Small intestine (tissue), 7 donors: ENCODE measurements around the gene DOK1. TPM values are rescaled to one million over a fixed set of nuclear protein-coding genes. Genes with fewer than 3 reads are reported as not detected.

Source experiments
- DNase-seq, 2 donors: peaks; one replicate each; pipeline versions ENCODE4 v3.0.0 to v3.0.0-alpha.2; 2013
- FAIRE-seq: peaks from 2 replicates; lab custom pipeline; 2012; peaks lifted over from hg19 to GRCh38; lab: Jason Lieb, UNC
- H3K27ac ChIP-seq, 3 donors: one replicate each; pipeline ENCODE4 v1.5.1; 2013; ENCODE audit warnings: low read length in 2 of 3, mild to moderate bottlenecking in 2 of 3, control low read depth in 1 of 3, inconsistent platforms in 1 of 3, low read depth in 1 of 3, moderate library complexity in 1 of 3
- H3K27me3 ChIP-seq, 3 donors: one replicate each; pipeline ENCODE4 v1.6.1; 2013; ENCODE audit warnings: low read length in 3 of 3, inconsistent platforms in 1 of 3; ENCODE audit not compliant: control insufficient read depth in 3 of 3, insufficient read depth in 3 of 3
- H3K36me3 ChIP-seq, 3 donors: one replicate each; pipeline ENCODE4 v1.6.1; 2013; ENCODE audit warnings: low read length in 3 of 3, inconsistent platforms in 1 of 3, low read depth in 1 of 3, mild to moderate bottlenecking in 1 of 3, moderate library complexity in 1 of 3; ENCODE audit not compliant: control insufficient read depth in 3 of 3, insufficient read depth in 2 of 3
- H3K4me1 ChIP-seq, 3 donors: one replicate each; pipeline ENCODE4 v1.6.1; 2013; ENCODE audit warnings: low read length in 2 of 3, inconsistent platforms in 1 of 3, low read depth in 1 of 3, mild to moderate bottlenecking in 1 of 3, moderate library complexity in 1 of 3; ENCODE audit not compliant: control insufficient read depth in 3 of 3, insufficient read depth in 2 of 3
- H3K4me3 ChIP-seq, 3 donors: one replicate each; pipeline ENCODE4 v1.5.1; 2013; ENCODE audit warnings: low read length in 3 of 3, control low read depth in 1 of 3, inconsistent platforms in 1 of 3, low read depth in 1 of 3, mild to moderate bottlenecking in 1 of 3, moderate library complexity in 1 of 3
- H3K9me3 ChIP-seq, 2 donors: one replicate each; pipeline ENCODE4 v1.6.1; 2013; ENCODE audit warnings: low read depth in 1 of 2, low read length in 1 of 2; ENCODE audit not compliant: control insufficient read depth in 2 of 2, insufficient read depth in 1 of 2
- WGBS, 3 donors: extraction: QIAGEN DNeasy Blood & Tissue Kit; methylation state at CpG; one replicate each; pipeline ENCODE4 v1.1.7; 2013; 5-methylcytosine and 5-hydroxymethylcytosine counted together
- polyA plus RNA-seq, 4 donors: library from polyadenylated mRNA; stranded (reverse) in 3 of 4; unstranded in 1 of 4; fragments of 200-250 nt in 3 of 4; fragments of 120-200 nt in 1 of 4; gene quantifications; one replicate each; pipeline versions ENCODE4 v1.2.1 to v1.2.3, GENCODE V29; 2013
- donor health status: healthy with polysubstance abuse.
- donor health status: control.
- donor health status: control.
- donor health status: Bipolar disorder and iron deficiency.
- donor health status: healthy.

DOK1 gene
- polyA plus RNA-seq, 4 donors, result 5.5 to 17.7 (median 12.5) TPM

DNA sequence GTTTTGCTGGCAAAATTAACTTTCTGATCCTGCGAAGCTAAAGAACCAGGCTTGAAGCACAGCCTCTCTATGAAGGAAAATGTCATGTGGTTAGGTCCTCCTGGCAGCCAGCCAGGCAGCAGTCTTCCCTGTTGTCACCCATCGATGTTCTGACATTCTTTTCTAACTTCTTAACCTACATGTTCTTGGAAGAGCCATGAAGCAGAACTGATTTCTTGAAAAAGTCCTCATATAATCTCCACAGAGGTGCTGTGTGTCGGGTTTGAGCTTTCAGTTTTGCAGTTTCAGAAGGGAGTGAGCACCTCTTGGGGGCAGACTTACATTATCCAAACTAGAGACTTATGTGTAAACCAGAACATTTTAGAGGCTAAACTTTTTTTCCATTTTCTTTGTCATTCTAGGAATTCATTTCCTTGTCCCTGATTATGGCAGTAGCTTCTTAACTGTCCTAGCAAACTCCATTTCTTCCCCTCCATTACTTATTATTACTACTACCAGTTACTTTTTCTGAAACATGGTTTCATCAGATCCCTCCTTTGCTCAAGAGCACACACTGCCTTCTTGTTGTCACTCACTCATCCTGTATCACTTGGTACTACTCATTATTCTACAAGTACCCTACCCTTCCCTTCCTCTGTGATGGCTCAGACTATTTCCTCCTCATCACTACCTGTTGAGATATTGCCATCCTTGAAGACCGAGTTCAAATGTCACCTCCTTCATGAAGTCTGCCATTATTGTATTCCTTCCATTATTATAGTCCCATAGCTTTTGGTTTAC is 31.1 kb downstream of the DOK1 start:
- WGBS, 3 donors, result 46 to 63% (median 54%) methylated on average over 4 of the region's 4 CpGs
- no peak overlapping the region for H3K27ac ChIP-seq
- no peaks in the 10 kb centered on the region for H3K36me3 ChIP-seq
- peaks cover 0 to 5% (median 0%) of the 10 kb centered on the region in 3 donors for H3K27me3 ChIP-seq
- DNase-seq (no peak), FAIRE-seq (no peak)
- H3K9me3 ChIP-seq, result no peaks in the 10 kb centered on the region
- H3K4me1 ChIP-seq, result no peaks in the 10 kb centered on the region
- no peak overlapping the region for H3K4me3 ChIP-seq

DNA sequence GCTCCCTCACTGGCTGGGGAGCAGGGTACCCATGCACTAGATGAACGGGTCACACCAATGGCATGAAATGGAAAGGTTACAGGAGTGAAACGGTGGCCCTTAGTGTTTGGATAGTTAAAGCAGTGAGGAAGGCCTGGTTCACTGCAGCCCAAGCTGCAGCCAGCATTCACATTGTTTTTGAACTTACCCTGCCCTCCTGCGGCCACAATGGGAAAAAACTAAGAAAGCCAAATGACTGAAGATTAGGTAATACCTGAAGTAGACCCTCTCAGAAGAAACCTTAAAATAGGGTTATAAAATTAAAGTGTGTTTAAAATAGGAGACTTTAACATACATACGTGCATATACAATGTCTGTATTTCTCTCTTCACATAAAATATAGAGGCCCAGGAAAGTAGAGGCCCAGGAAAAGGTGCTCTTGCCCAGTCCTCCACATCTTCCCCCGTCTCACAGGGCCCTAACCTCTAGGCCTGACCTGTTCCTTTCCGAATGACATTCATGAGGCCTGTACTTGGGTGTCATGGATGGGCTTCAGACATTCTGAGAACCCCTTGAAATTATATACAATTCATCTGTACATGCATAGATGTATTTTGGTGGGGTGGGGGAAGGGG is 33.3 kb downstream of the DOK1 start:
- no peaks in the 10 kb centered on the region for H3K36me3 ChIP-seq
- H3K4me1 ChIP-seq, result no peaks in the 10 kb centered on the region
- FAIRE-seq (no peak), DNase-seq (peak; percentile 61 to 70)
- no peaks in the 10 kb centered on the region for H3K9me3 ChIP-seq
- H3K4me3 ChIP-seq, result no peak overlapping the region
- H3K27me3 ChIP-seq, result peaks cover 0 to 7% (median 0%) of the 10 kb centered on the region in 3 donors
- H3K27ac ChIP-seq, result no peak overlapping the region
- WGBS, 3 donors, result 18 to 21% (median 21%) methylated on average over 6 of the region's 6 CpGs

DNA sequence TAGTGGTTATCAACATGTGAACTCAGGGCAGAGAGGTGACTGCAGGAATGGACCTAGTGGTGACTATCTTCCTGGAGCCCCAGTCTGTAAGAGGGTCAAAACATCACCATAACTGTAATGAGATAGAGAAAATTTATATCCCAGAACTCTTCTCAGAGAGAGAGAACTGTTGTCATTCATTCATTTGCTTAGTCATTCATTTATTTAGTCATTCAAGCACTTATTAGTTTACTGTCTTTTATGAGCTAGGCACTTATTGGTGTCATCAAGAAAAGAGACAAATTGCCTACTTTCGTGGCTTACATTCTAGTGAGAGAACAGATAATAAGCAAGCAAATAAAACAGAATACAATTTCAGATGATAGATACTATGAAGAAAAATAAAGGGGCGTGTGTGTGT is 34.1 kb downstream of the DOK1 start:
- H3K9me3 ChIP-seq, result no peaks in the 10 kb centered on the region
- no peaks in the 10 kb centered on the region for H3K4me1 ChIP-seq
- no peak overlapping the region for H3K27ac ChIP-seq
- no peak for FAIRE-seq
- no peaks in the 10 kb centered on the region for H3K36me3 ChIP-seq
- peaks cover 0 to 8% (median 0%) of the 10 kb centered on the region in 3 donors for H3K27me3 ChIP-seq
- H3K4me3 ChIP-seq, result no peak overlapping the region
- no peak for DNase-seq
- 40 to 60% (median 49%) methylated on average over 2 of the region's 2 CpGs for WGBS, 3 donors

DNA sequence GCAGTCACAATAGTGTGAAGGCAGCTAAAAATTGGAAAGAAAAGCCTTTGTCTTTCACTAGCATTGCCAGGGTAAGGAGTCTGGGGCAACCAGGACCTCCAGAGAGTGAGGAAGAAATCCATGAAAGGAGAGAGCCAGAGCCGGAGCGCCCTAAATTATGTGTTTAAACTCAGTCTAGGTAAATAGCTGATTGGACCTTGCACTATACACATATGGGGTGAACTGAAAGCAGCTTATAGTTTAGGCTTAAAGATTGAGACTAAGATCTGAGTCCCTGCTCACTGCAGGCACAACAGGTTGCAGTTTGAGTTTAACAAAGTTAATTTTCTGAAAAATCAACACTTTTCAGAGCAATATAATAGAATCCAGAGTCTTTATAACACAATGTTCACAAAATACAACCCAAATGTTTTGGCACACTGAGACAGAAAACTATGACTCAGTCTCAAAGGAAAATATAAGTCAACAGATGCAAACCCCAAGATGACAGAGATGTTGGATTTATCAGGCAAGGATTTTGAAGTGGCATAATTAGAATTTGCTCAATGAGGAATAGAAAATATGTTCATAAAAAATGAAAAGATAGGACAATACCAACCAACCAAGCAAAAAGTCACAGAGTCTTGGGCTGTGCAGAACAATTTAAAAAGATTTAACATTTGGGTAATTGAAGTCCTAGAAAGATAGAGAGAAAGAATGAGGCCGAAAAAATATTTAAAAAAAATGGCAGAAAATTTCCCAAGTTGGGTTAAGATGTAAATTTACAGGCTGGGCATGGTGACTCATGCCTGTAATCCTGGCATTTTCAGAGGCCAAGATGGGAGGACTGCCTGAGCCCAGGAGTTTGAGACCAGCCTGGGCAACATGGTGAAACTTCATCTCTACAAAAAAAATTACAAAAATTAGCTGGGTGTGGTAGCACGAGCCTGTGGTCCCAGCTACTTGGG is 39.6 kb downstream of the DOK1 start:
- WGBS, 3 donors, result 55 to 71% (median 69%) methylated on average over 4 of the region's 4 CpGs
- Histone ChIP-seq H3K4me3 (no peak overlapping the region), H3K9me3 (no peaks in the 10 kb centered on the region), H3K4me1 (no peaks in the 10 kb centered on the region), H3K27ac (no peak overlapping the region), H3K27me3 (peaks cover 0 to 10% (median 0%) of the 10 kb centered on the region in 3 donors), H3K36me3 (no peaks in the 10 kb centered on the region)
- peak in 1 of 2 donors; percentile 32 for DNase-seq
- FAIRE-seq, result no peak

DNA sequence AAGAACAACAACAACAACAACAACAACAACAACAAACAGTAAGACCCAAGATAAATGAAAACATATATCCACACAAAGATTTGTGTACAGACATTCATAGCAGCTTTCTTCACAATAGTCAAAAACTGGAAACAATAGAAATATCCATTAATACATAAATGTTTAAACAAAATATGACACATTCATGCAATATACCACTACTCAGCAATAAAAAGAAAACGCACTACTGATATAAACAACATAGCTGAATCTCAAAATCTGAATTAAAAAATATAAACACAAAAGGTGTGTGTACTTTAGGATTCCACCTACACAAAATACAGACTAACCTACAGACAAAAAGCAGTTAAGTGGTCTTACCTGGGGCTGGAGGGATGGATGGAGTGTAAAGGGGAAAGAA is 42.1 kb downstream of the DOK1 start:
- DNase-seq (no peak), FAIRE-seq (no peak)
- Histone ChIP-seq H3K4me3 (no peak overlapping the region), H3K27me3 (peaks cover 0 to 7% (median 0%) of the 10 kb centered on the region in 3 donors), H3K36me3 (no peaks in the 10 kb centered on the region), H3K4me1 (no peaks in the 10 kb centered on the region), H3K9me3 (no peaks in the 10 kb centered on the region), H3K27ac (no peak overlapping the region)
- WGBS, 3 donors, result 39 to 67% (median 56%) methylated on average over 1 of the region's 1 CpG

DNA sequence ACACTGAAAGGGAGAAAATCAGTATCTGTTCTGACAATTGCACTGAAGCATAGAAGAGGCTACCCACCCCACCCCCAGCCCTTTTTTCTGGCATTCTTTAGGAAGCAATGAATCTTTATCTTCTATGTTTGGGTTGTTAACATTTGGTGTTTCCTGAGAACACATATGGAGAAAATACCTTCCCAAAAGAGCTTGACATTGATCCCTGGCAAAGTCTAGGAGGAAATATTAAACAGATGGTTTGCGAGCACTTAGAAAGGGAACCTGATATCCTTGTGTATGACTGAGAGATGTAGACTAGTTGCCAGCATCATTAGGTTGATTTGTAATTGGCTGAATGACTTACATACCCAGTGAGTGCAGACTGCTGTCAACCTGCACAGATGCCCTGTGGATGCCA is 42.9 kb downstream of the DOK1 start:
- FAIRE-seq, result no peak
- H3K4me3 ChIP-seq, result no peak overlapping the region
- 14 to 48% (median 46%) methylated on average over 1 of the region's 1 CpG for WGBS, 3 donors
- H3K27me3 ChIP-seq, result peaks cover 0 to 7% (median 0%) of the 10 kb centered on the region in 3 donors
- peak in 1 of 2 donors; percentile 33 for DNase-seq
- H3K4me1 ChIP-seq, result no peaks in the 10 kb centered on the region
- H3K36me3 ChIP-seq, result no peaks in the 10 kb centered on the region
- H3K27ac ChIP-seq, result no peak overlapping the region
- H3K9me3 ChIP-seq, result no peaks in the 10 kb centered on the region

DNA sequence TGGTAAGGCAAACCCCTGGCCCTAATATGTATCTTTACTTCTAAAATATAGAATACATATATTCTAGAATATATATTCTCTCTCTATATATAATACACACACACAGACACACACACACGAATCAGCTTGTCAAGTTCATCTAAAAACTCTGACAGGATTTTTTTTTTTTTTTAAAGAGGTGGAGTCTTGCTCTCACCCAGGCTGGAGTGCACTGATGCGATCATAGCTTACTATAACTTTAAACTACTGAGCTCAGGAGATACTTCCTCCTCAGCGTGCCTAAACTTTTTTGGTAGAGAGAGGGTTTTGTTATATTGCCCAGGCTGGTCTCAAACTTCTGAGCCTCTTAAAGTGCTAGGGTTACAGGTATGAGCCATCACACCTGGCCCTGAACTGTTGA is 45.2 kb downstream of the DOK1 start:
- Histone ChIP-seq H3K27me3 (peaks cover 0 to 10% (median 2%) of the 10 kb centered on the region in 3 donors), H3K36me3 (no peaks in the 10 kb centered on the region), H3K4me1 (no peaks in the 10 kb centered on the region), H3K9me3 (no peaks in the 10 kb centered on the region), H3K4me3 (no peak overlapping the region), H3K27ac (no peak overlapping the region)
- no peak for FAIRE-seq
- DNase-seq, result no peak
- 53 to 57% (median 57%) methylated on average over 3 of the region's 3 CpGs for WGBS, 3 donors
